Tibial artery (tissue), 4 donors: ENCODE data around the gene DR1.
"Not testable (repeated sequence)": the region's sequence is repeated elsewhere in the genome, so short reads cannot be mapped to it uniquely, and the experiment has no call there.

Experiments used
- DNase-seq, 2 donors: peaks; one replicate each; pipeline ENCODE4 v3.0.0-alpha.2; 2019
- H3K27ac ChIP-seq, 2 donors: fragments of 200-600 bp; sonication (generic) in 1 of 2; 1 replicate in 1 of 2; 2 replicates in 1 of 2; pipeline ENCODE4 v1.5.1; 2018 to 2019; ENCODE audit warnings: mild to moderate bottlenecking in 1 of 2
- H3K27me3 ChIP-seq, 2 donors: fragments of 200-600 bp; sonication (generic) in 1 of 2; one replicate each; pipeline versions ENCODE4 v1.5.1 to v1.6.0; 2016 to 2019
- H3K36me3 ChIP-seq, 3 donors: fragments of 200-600 bp; sonication (generic) in 2 of 3; one replicate each; pipeline ENCODE4 v1.5.1; 2016 to 2019; ENCODE audit warnings: mild to moderate bottlenecking in 2 of 3
- H3K4me1 ChIP-seq, 4 donors: fragments of 200-600 bp; sonication (generic) in 2 of 4; 1 replicate in 3 of 4; 2 replicates in 1 of 4; pipeline ENCODE4 v1.5.1; 2016 to 2019
- H3K4me3 ChIP-seq, 2 donors: fragments of 200-600 bp; sonication (generic) in 1 of 2; 1 replicate in 1 of 2; 2 replicates in 1 of 2; pipeline ENCODE4 v1.5.1; 2018 to 2019; ENCODE audit warnings: mild to moderate bottlenecking in 2 of 2
- H3K9me3 ChIP-seq, 3 donors: fragments of 200-600 bp; sonication (generic) in 1 of 3; one replicate each; pipeline ENCODE4 v1.5.1; 2016 to 2019
- intact Hi-C: fragments of 100-400 bp; cut with DNase I; formaldehyde crosslinking; loops from one replicate; pipeline ENCODE4 v1.15.0; 2023; ENCODE audit warnings: low total_unique reads
- TF ChIP-seq, protein P1 (sequence below), 2 experiments: fragments of 200-600 bp in 1 of 2; fragments of 450-650 bp in 1 of 2; IDR thresholded peaks; one replicate each; pipeline ENCODE4 v1.5.1; 2017 to 2019; ENCODE audit warnings: antibody characterized with exemption in 2 of 2, mild to moderate bottlenecking in 1 of 2, moderate library complexity in 1 of 2

DR1 gene

DNA sequence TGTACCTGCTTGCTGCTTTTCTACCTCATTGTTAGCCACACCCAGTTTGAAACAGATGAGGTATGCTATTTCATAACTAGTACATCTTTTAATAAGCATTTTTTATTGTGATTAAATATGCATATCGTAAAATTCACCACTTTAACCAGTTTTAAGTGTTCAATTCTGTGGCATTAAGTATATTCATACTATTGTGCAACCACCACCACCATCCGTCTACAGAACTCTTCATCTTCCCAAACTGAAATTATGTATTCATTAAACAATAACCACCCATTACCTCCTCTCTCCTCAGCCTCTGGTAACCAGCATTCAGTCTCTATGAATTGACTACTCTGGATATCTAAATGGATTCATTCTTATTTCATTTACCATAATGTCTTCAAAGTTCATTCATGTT is 20.1 kb downstream of the DR1 start:
- no peak overlapping the region for H3K4me3 ChIP-seq
- H3K27me3 ChIP-seq = no peaks in the 10 kb centered on the region
- no peak overlapping the region for H3K27ac ChIP-seq
- no peaks in the 10 kb centered on the region for H3K9me3 ChIP-seq
- TF ChIP-seq, protein P1, sequence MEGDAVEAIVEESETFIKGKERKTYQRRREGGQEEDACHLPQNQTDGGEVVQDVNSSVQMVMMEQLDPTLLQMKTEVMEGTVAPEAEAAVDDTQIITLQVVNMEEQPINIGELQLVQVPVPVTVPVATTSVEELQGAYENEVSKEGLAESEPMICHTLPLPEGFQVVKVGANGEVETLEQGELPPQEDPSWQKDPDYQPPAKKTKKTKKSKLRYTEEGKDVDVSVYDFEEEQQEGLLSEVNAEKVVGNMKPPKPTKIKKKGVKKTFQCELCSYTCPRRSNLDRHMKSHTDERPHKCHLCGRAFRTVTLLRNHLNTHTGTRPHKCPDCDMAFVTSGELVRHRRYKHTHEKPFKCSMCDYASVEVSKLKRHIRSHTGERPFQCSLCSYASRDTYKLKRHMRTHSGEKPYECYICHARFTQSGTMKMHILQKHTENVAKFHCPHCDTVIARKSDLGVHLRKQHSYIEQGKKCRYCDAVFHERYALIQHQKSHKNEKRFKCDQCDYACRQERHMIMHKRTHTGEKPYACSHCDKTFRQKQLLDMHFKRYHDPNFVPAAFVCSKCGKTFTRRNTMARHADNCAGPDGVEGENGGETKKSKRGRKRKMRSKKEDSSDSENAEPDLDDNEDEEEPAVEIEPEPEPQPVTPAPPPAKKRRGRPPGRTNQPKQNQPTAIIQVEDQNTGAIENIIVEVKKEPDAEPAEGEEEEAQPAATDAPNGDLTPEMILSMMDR (IDR thresholded peaks at IDR 0.05) = no peak
- H3K36me3 ChIP-seq = peaks cover 0 to 17% (median 6%) of the 10 kb centered on the region in 3 donors
- no peak for DNase-seq
- peaks cover 0 to 5% (median 0%) of the 10 kb centered on the region in 4 donors for H3K4me1 ChIP-seq
- intact Hi-C loops = no loop called here

DNA sequence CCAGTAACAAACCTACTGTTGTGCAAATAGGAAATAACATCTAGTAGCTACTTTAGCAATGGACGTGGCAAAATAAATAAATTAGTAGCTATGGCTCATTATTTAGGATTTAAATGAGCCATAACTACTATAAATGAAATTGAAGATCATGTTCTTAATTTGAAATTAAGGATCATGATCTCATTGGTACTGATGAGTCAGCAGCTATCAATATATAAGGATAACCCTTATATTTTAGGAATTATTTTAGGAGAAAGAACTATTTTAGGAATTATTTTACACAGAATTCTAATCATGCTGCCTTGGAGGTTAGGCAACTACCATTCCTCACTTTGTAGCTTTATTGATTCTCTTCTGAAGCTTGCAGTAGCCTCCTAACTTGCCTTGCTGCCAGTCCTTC is 24.0 kb downstream of the DR1 start:
- TF ChIP-seq, protein P1 (IDR thresholded peaks at IDR 0.05) = no peak
- peaks cover 0 to 15% (median 6%) of the 10 kb centered on the region in 3 donors for H3K36me3 ChIP-seq
- no peaks in the 10 kb centered on the region for H3K4me1 ChIP-seq
- no peak overlapping the region for H3K4me3 ChIP-seq
- peaks cover 0 to 7% (median 0%) of the 10 kb centered on the region in 3 donors for H3K9me3 ChIP-seq
- no peak for DNase-seq
- H3K27ac ChIP-seq = no peak overlapping the region
- intact Hi-C loops = no loop called here
- H3K27me3 ChIP-seq = no peaks in the 10 kb centered on the region

DNA sequence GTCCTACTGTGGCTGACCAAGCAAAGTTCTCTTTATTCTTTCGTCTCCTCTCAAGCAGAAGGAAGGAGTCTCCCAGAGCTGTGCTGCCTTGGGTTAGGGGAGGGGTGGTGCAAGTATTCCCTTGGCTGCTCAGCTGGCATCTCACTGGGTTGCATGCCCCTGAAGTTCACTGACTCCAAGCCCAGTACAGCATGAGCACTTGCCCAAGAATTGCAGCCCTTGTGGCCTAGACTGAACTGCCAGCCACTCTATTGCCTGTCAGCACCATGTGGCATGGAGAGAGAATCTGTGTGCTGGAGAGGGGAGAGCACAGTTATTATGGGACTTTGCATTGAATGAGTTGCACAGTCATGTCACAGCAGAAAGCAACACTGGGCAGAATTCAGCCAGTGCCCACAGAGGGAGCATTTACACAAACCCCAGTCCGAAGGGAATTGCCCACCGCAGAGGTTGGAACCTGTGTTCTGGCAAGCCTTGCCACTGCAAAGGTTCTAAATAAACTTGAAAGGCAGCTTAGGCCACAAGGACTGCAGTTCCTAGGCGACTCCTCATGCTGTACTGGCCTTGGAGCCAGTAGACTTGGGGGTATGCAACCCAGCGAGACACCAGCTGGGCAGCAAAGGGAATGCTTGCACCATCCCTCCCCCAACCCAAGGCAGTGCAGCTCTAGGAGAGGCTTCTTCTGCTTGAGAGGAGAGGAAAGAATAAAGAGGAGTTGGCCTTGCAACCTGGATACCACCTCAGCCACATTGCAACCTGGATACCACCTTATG is 28.8 kb downstream of the DR1 start:
- Histone ChIP-seq H3K27me3 (no peaks in the 10 kb centered on the region), H3K4me1 (no peaks in the 10 kb centered on the region), H3K27ac (no peak overlapping the region), H3K36me3 (peaks cover 0 to 10% (median 0%) of the 10 kb centered on the region in 3 donors), H3K9me3 (peaks cover 0 to 33% (median under 1%) of the 10 kb centered on the region in 3 donors), H3K4me3 (no peak overlapping the region)
- no peak for DNase-seq
- intact Hi-C loops = no loop called here
- TF ChIP-seq, protein P1 (IDR thresholded peaks at IDR 0.05) = no peak

DNA sequence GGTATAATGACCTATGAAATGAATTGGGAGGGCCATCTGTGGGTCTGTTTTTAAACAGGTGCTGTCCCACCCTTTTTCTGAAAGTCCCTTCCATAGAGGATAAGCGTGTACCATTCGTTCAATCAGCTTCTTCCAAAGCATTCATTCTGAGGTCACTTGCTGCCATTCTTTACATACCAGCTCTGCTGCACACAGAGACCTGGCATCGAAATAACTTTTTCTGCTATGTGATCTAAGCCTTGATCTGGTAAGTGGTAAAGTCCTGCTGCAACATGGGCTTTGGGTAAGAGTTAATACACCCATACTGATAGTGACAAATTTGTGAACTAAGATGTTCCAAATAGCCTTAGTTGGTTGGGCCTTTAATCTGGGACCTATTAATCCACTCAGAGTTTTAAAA is 38.9 kb downstream of the DR1 start:
- no peak for DNase-seq
- no peaks in the 10 kb centered on the region for H3K4me1 ChIP-seq
- H3K27me3 ChIP-seq = no peaks in the 10 kb centered on the region
- intact Hi-C loops = no loop called here
- H3K36me3 ChIP-seq = no peaks in the 10 kb centered on the region
- H3K27ac ChIP-seq = no peak overlapping the region
- H3K4me3 ChIP-seq = no peak overlapping the region
- peaks cover 0 to 21% (median 8%) of the 10 kb centered on the region in 3 donors for H3K9me3 ChIP-seq
- TF ChIP-seq, protein P1 (IDR thresholded peaks at IDR 0.05) = no peak

DNA sequence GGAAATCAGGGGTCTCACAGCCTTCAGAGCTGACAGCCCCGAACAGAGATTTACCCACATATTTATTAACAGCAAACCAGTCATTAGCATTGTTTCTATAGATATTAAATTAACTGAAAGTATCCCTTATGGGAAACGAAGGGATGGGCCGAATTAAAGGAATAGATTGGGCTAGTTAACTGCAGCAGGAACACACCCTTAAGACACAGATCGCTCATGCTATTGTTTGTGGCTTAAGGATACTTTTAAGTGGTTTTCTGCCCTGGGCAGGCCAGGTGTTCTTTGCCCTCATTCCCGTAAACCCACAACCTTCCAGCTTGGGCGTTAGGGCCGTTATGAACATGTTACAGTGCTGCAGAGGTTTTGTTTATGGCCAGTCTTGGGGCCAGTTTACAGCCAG is 40.6 kb downstream of the DR1 start:
- H3K9me3 ChIP-seq = peaks cover 0 to 19% (median 6%) of the 10 kb centered on the region in 3 donors
- H3K27me3 ChIP-seq, intact Hi-C loops, H3K4me1 ChIP-seq, DNase-seq, H3K4me3 ChIP-seq, H3K27ac ChIP-seq, H3K36me3 ChIP-seq: not testable (repeated sequence)

DNA sequence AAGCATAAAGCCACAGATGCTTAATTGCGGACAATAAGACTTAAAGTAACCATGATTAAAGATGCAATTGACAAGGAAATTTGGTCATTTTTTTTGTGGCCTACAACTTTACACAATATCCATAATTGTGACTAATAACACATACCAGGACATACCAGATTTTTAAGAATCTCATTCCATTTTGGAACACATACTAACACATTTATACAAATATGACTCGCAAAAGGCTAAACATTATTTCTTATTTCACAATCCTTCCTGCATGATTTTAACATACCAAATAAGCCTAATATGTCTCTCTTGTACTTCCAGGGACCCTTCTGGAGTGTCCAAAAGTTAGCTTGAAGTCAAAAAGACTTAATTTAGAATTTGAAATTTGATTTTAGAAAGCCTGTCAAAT is 48.8 kb downstream of the DR1 start:
- Histone ChIP-seq H3K27me3 (no peaks in the 10 kb centered on the region), H3K4me1 (no peaks in the 10 kb centered on the region), H3K4me3 (no peak overlapping the region), H3K9me3 (no peaks in the 10 kb centered on the region), H3K36me3 (no peaks in the 10 kb centered on the region), H3K27ac (no peak overlapping the region)
- DNase-seq = no peak
- intact Hi-C loops = no loop called here
- TF ChIP-seq, protein P1 (IDR thresholded peaks at IDR 0.05) = no peak
